GM19025 (cell line): ENCODE data around the gene TFF2.

Source experiments
- ATAC-seq: cut with Tn5 transposase; IDR thresholded peaks from one replicate; pipeline ENCODE4 v1.9.1; 2021; ENCODE audit warnings: mild to moderate bottlenecking, low read depth, moderate library complexity; ENCODE audit not compliant: unreplicated experiment

TFF2 gene

GRCh38 chr21:42330380-42331371 lies 20.1 kb downstream of the TFF2 start:
- ATAC-seq, result no peak

GRCh38 chr21:42324896-42325295 lies 25.9 kb downstream of the TFF2 start:
- no peak for ATAC-seq

GRCh38 chr21:42321845-42322244 lies 28.9 kb downstream of the TFF2 start:
- ATAC-seq, result no peak

- ATAC-seq, result no peak
These were observed 29.6 kb downstream of the TFF2 start for GRCh38 chr21:42321231-42321630.

- ATAC-seq, result no peak
These were observed 30.0 kb downstream of the TFF2 start for GRCh38 chr21:42320791-42321190.

GRCh38 chr21:42319851-42320572 lies 30.8 kb downstream of the TFF2 start:
- no peak for ATAC-seq

- ATAC-seq, result no peak
These were observed 31.4 kb downstream of the TFF2 start for GRCh38 chr21:42319376-42319775.

GRCh38 chr21:42317826-42318746 lies 32.7 kb downstream of the TFF2 start:
- no peak for ATAC-seq

- no peak for ATAC-seq
These were observed 33.5 kb downstream of the TFF2 start for GRCh38 chr21:42317341-42317741.

GRCh38 chr21:42316891-42317290 lies 33.9 kb downstream of the TFF2 start:
- no peak for ATAC-seq

- ATAC-seq, result no peak
These were observed 35.4 kb downstream of the TFF2 start, which contains the start of gene TFF3 for GRCh38 chr21:42315296-42315891. TSS of gene TFF3 (minus strand) at chr21:42315409. CDS start at chr21:42315374, 35 bp downstream.

- no peak for ATAC-seq
These were observed 36.0 kb downstream of the TFF2 start for GRCh38 chr21:42314616-42315295.

- no peak for ATAC-seq
These were observed 37.3 kb downstream of the TFF2 start for GRCh38 chr21:42313501-42313969.

GRCh38 chr21:42312626-42313104 lies 38.1 kb downstream of the TFF2 start:
- ATAC-seq, result no peak

- ATAC-seq, result no peak
These were observed 38.8 kb downstream of the TFF2 start for GRCh38 chr21:42311816-42312625.

- no peak for ATAC-seq
These were observed 39.6 kb downstream of the TFF2 start for GRCh38 chr21:42311160-42311559.

GRCh38 chr21:42310411-42311001 lies 40.3 kb downstream of the TFF2 start:
- ATAC-seq, result no peak

- ATAC-seq, result no peak
These were observed 41.0 kb downstream of the TFF2 start for GRCh38 chr21:42309753-42310213.
